CD4-positive, alpha-beta T cell (primary cell): ENCODE results near the gene AVPR2. TPM values are rescaled to one million over a fixed set of nuclear protein-coding genes. Genes with fewer than 3 reads are reported as not detected.

Experiments used
- ATAC-seq: fragments of 200-7000 bp; cut with Tn5 transposase; one replicate; pipeline ENCODE4 v1.10.0; 2022; ENCODE audit warnings: mild to moderate bottlenecking; ENCODE audit not compliant: poor library complexity
- CTCF ChIA-PET: fragments of 350-600 bp; sonication (Branson Sonifier 250); formaldehyde crosslinking; loops from one replicate; lab custom pipeline; 2021; ENCODE audit warnings: antibody characterized with exemption, inconsistent platforms; lab: Charles Lee
- POLR2A ChIA-PET: fragments of 350-600 bp; sonication (Branson Sonifier 250); formaldehyde crosslinking; loops from one replicate; lab custom pipeline; 2021; ENCODE audit warnings: antibody characterized with exemption, inconsistent platforms; lab: Charles Lee
- DNase-seq, 14 experiments: peaks; one replicate each; pipeline ENCODE4 v3.0.0-alpha.2; 2013 to 2020; ENCODE audit warnings: mixed read lengths in 2 of 14
- H3K27ac ChIP-seq, 2 donors: one replicate each; pipeline versions ENCODE4 v1.5.1 to v1.7.0; 2013; ENCODE audit warnings: low read length in 2 of 2, low read depth in 1 of 2, mild to moderate bottlenecking in 1 of 2
- H3K27me3 ChIP-seq, 2 experiments: 1 replicate in 1 of 2; 2 replicates in 1 of 2; pipeline versions ENCODE4 v1.6.1 to v1.7.0; 2013; ENCODE audit warnings: low read length in 2 of 2, control low read depth in 1 of 2, mild to moderate bottlenecking in 1 of 2, moderate library complexity in 1 of 2; ENCODE audit not compliant: insufficient read depth in 2 of 2, control insufficient read depth in 1 of 2
- H3K36me3 ChIP-seq: one replicate; pipeline ENCODE4 v1.6.1; 2013; ENCODE audit warnings: low read length, control low read depth; ENCODE audit not compliant: insufficient read depth
- H3K4me1 ChIP-seq: one replicate; pipeline ENCODE4 v1.6.1; 2013; ENCODE audit warnings: low read length, control low read depth; ENCODE audit not compliant: insufficient read depth
- H3K4me3 ChIP-seq: one replicate; pipeline ENCODE4 v1.5.1; 2013; ENCODE audit warnings: mild to moderate bottlenecking, low read length, moderate library complexity
- H3K9me3 ChIP-seq, 2 experiments: 1 replicate in 1 of 2; 2 replicates in 1 of 2; pipeline versions ENCODE4 v1.6.1 to v1.7.0; 2013; ENCODE audit warnings: low read length in 2 of 2, mild to moderate bottlenecking in 2 of 2, control low read depth in 1 of 2, moderate library complexity in 1 of 2; ENCODE audit not compliant: control insufficient read depth in 1 of 2, insufficient read depth in 1 of 2
- H3K27ac Mint-ChIP-seq: one replicate; pipeline ENCODE4 v1.8.0; 2020; ENCODE audit warnings: mixed read lengths
- H3K27me3 Mint-ChIP-seq: one replicate; pipeline ENCODE4 v1.8.0; 2021; ENCODE audit warnings: mixed read lengths
- H3K36me3 Mint-ChIP-seq: one replicate; pipeline ENCODE4 v1.8.0; 2021; ENCODE audit warnings: low read depth, mixed read lengths
- H3K4me1 Mint-ChIP-seq: one replicate; pipeline ENCODE4 v1.8.0; 2021; ENCODE audit warnings: low read depth, mixed read lengths
- H3K4me3 Mint-ChIP-seq: one replicate; pipeline ENCODE4 v1.8.0; 2020; ENCODE audit warnings: mild to moderate bottlenecking, mixed read lengths
- H3K9me3 Mint-ChIP-seq: one replicate; pipeline ENCODE4 v1.8.0; 2020; ENCODE audit warnings: mixed read lengths
- CTCF ChIP-seq: fragments of 200-600 bp; IDR thresholded peaks from one replicate; pipeline ENCODE4 v1.8.0; 2022; ENCODE audit warnings: antibody characterized with exemption, mild to moderate bottlenecking
- intact Hi-C, 2 experiments: fragments of 100-400 bp; cut with DNase I in 1 of 2; cut with micrococcal nuclease in 1 of 2; formaldehyde crosslinking; loops; one replicate each; pipeline versions ENCODE4 v1.15.1 to v1.9.0; 2023 to 2025; cut with DNase I, micrococcal nuclease
- total RNA-seq, 174 experiments: library from RNA in 2 of 174; stranded (reverse) in 2 of 174; gene quantifications; one replicate each; pipeline ENCODE4 v1.2.3 and lab custom pipeline; 2021 to 2026

Gene AVPR2
- total RNA-seq, 2 experiments from 2014 or later: not detected

- intact Hi-C loops: loop anchor here (1.0 to 5.0 kb wide), 2 partner anchors 190 to 267 kb away; partner anchors contain the start of genes PLXNB3 (in 2 of the 2) and SLC6A8 (in 1 of the 2)
- TF ChIP-seq CTCF: no peak
- no peak for ATAC-seq
- no peak overlapping the region for H3K27ac Mint-ChIP-seq
- no peaks in the 10 kb centered on the region for H3K9me3 Mint-ChIP-seq
- H3K4me3 Mint-ChIP-seq: no peak overlapping the region
- DNase-seq: peak in 1 of 14 experiments; percentile 31
- POLR2A ChIA-PET: interaction anchor here (1.1 kb wide), 1 partner anchor 9 kb away, joined by 3 read pairs; the partner anchor contains the start of gene RENBP
- Histone ChIP-seq H3K27ac (no peak overlapping the region), H3K4me1 (peaks cover 12% of the 10 kb centered on the region), H3K36me3 (peaks cover 90% of the 10 kb centered on the region), H3K4me3 (no peak overlapping the region), H3K9me3 (no peaks in the 10 kb centered on the region), H3K27me3 (no peaks in the 10 kb centered on the region)
- H3K36me3 Mint-ChIP-seq: peaks cover 56% of the 10 kb centered on the region
- H3K4me1 Mint-ChIP-seq: peaks cover 4% of the 10 kb centered on the region
- H3K27me3 Mint-ChIP-seq: no peaks in the 10 kb centered on the region
- CTCF ChIA-PET: no interaction called here
Measured at GRCh38 chrX:153953892-153954557, 49.6 kb downstream of the AVPR2 start.

GRCh38 chrX:153954558-153955227, 50.2 kb downstream of the AVPR2 start:
- peak in 1 of 14 experiments; percentile 26 for DNase-seq
- ATAC-seq: no peak
- ChIA-PET CTCF (no interaction called here), POLR2A (no interaction called here)
- Mint-ChIP-seq H3K27me3 (no peaks in the 10 kb centered on the region), H3K36me3 (peaks cover 52% of the 10 kb centered on the region), H3K9me3 (no peaks in the 10 kb centered on the region), H3K4me1 (peaks cover 4% of the 10 kb centered on the region), H3K27ac (no peak overlapping the region), H3K4me3 (no peak overlapping the region)
- Histone ChIP-seq H3K4me1 (peaks cover 9% of the 10 kb centered on the region), H3K9me3 (no peaks in the 10 kb centered on the region), H3K27me3 (no peaks in the 10 kb centered on the region), H3K36me3 (peaks cover 90% of the 10 kb centered on the region), H3K4me3 (no peak overlapping the region), H3K27ac (no peak overlapping the region)
- TF ChIP-seq CTCF: no peak
- intact Hi-C loops: loop anchor here in 1 of 2 experiments (5.0 kb wide), 1 partner anchor 267 kb away; the partner anchor contains the start of gene SLC6A8

GRCh38 chrX:153955228-153955732, 50.8 kb downstream of the AVPR2 start:
- Histone ChIP-seq H3K27ac (no peak overlapping the region), H3K36me3 (peaks cover 90% of the 10 kb centered on the region), H3K4me1 (peaks cover 9% of the 10 kb centered on the region), H3K4me3 (no peak overlapping the region), H3K27me3 (no peaks in the 10 kb centered on the region), H3K9me3 (no peaks in the 10 kb centered on the region)
- no peak for TF ChIP-seq CTCF
- Mint-ChIP-seq H3K4me3 (no peak overlapping the region), H3K36me3 (peaks cover 53% of the 10 kb centered on the region), H3K27ac (no peak overlapping the region), H3K4me1 (peaks cover 4% of the 10 kb centered on the region), H3K27me3 (no peaks in the 10 kb centered on the region), H3K9me3 (no peaks in the 10 kb centered on the region)
- CTCF ChIA-PET: no interaction called here
- no peak for ATAC-seq
- intact Hi-C loops: no loop called here
- POLR2A ChIA-PET: no interaction called here
- DNase-seq: no peak
